ENCODE measurements around the gene KITLG.

DNA sequence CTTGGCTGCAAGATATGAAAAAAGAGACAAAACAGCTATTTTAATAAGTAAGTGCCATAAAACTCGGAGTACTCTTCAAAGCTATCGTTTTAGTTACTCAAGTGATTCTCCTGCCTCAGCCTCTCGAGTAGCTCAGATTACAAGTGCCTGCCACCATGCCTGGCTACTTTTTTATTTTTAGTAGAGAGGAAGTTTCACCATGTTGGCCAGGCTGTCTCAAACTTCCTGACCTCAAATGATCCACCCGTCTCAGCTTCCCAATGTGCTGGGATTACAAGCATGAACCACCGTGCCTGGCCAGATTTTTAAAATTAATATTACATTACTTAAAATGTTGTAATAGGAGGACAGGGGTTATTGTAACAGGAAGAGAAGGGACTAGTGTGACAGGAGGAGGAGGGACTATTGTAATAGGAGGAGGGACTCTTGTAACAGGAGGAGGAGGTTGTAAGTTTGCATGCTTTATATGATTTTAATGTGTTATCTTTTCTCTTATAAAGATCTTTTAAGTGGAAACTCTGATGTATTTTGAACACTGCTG lies 61.3 kb downstream of the KITLG start:
- TF ChIP-seq, protein P1, sequence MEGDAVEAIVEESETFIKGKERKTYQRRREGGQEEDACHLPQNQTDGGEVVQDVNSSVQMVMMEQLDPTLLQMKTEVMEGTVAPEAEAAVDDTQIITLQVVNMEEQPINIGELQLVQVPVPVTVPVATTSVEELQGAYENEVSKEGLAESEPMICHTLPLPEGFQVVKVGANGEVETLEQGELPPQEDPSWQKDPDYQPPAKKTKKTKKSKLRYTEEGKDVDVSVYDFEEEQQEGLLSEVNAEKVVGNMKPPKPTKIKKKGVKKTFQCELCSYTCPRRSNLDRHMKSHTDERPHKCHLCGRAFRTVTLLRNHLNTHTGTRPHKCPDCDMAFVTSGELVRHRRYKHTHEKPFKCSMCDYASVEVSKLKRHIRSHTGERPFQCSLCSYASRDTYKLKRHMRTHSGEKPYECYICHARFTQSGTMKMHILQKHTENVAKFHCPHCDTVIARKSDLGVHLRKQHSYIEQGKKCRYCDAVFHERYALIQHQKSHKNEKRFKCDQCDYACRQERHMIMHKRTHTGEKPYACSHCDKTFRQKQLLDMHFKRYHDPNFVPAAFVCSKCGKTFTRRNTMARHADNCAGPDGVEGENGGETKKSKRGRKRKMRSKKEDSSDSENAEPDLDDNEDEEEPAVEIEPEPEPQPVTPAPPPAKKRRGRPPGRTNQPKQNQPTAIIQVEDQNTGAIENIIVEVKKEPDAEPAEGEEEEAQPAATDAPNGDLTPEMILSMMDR (IDR thresholded peaks at IDR 0.05; ENCODE audit: poor library complexity) = no peak
- TF ChIP-seq EZH2phosphoT487 (IDR thresholded peaks at IDR 0.05; ENCODE audit: low read depth, severe bottlenecking, unreplicated experiment) = no peak
